AG09309 (cell line): ENCODE measurements around the gene GLIS1.

Experiments used
- DNase-seq: peaks from one replicate; pipeline ENCODE4 v3.0.0-alpha.2; 2010; ENCODE audit warnings: low read depth
- H3K4me3 ChIP-seq: 2 replicates; pipeline ENCODE4 v1.5.1; 2011; ENCODE audit warnings: mild to moderate bottlenecking, low read depth, low read length, moderate library complexity; ENCODE audit not compliant: control insufficient read depth
- CTCF ChIP-seq: IDR thresholded peaks from 2 replicates; pipeline ENCODE4 v1.5.1; 2011; ENCODE audit warnings: mild to moderate bottlenecking, low read depth, low read length, inconsistent platforms; ENCODE audit not compliant: insufficient read depth, control insufficient read depth; ENCODE audit errors: missing control alignments

Gene GLIS1

GRCh38 chr1:53680868-53681267, 58.1 kb downstream of the GLIS1 start:
- no peak for DNase-seq
- TF ChIP-seq CTCF = no peak
- H3K4me3 ChIP-seq = no peak overlapping the region

- no peak for TF ChIP-seq CTCF
- H3K4me3 ChIP-seq = no peak overlapping the region
- no peak for DNase-seq
These were observed 59.8 kb downstream of the GLIS1 start for GRCh38 chr1:53678938-53679825.

GRCh38 chr1:53678507-53678906, 60.5 kb downstream of the GLIS1 start:
- no peak for DNase-seq
- TF ChIP-seq CTCF = no peak
- no peak overlapping the region for H3K4me3 ChIP-seq

- DNase-seq = no peak
- no peak for TF ChIP-seq CTCF
- no peak overlapping the region for H3K4me3 ChIP-seq
These were observed 60.9 kb downstream of the GLIS1 start for GRCh38 chr1:53678046-53678445.

- no peak for DNase-seq
- TF ChIP-seq CTCF = no peak
- H3K4me3 ChIP-seq = no peak overlapping the region
These were observed 61.5 kb downstream of the GLIS1 start for GRCh38 chr1:53677486-53677885.

- no peak for DNase-seq
These were observed 66.2 kb downstream of the GLIS1 start for GRCh38 chr1:53672785-53673184.

More at GRCh38 chr1:53672785-53673184, 66.2 kb downstream of the GLIS1 start:
- no peak for TF ChIP-seq CTCF
- no peak overlapping the region for H3K4me3 ChIP-seq
